Measurements from ENCODE around the gene KITLG. TPM values are rescaled to one million over a fixed set of nuclear protein-coding genes. Genes with fewer than 3 reads are reported as not detected.
"Not testable (repeated sequence)": the region's sequence is repeated elsewhere in the genome, so short reads cannot be mapped to it uniquely, and the experiment has no call there.

KITLG gene
- polyA plus RNA-seq (ENCODE audit: insufficient read length in 10 of 10): 10 to 100 TPM; 12.9 to 24.8 (median 21.2) TPM
- long read RNA-seq, donor 1, full-length matches to known transcripts: 3 of 3 reads
- long read RNA-seq, donor 1, partial matches to known transcripts: 0 of 3 reads
- long read RNA-seq, donor 1, other reads (novel, unspliced or antisense): 0 of 3 reads
- long read RNA-seq, donor 2, full-length matches to known transcripts: 8 of 8 reads
- long read RNA-seq, donor 2, partial matches to known transcripts: 0 of 8 reads
- long read RNA-seq, donor 2, other reads (novel, unspliced or antisense): 0 of 8 reads
- long read RNA-seq, donor 3: 0 reads
- long read RNA-seq, donor 4, full-length matches to known transcripts: 2 of 2 reads
- long read RNA-seq, donor 4, partial matches to known transcripts: 0 of 2 reads
- long read RNA-seq, donor 4, other reads (novel, unspliced or antisense): 0 of 2 reads
- long read RNA-seq, donor 5, full-length matches to known transcripts: 8 of 8 reads
- long read RNA-seq, donor 5, partial matches to known transcripts: 0 of 8 reads
- long read RNA-seq, donor 5, other reads (novel, unspliced or antisense): 0 of 8 reads
- long read RNA-seq, donor 6, full-length matches to known transcripts: 2 of 2 reads
- long read RNA-seq, donor 6, partial matches to known transcripts: 0 of 2 reads
- long read RNA-seq, donor 6, other reads (novel, unspliced or antisense): 0 of 2 reads
- long read RNA-seq, donor 7, full-length matches to known transcripts: 6 of 6 reads
- long read RNA-seq, donor 7, partial matches to known transcripts: 0 of 6 reads
- long read RNA-seq, donor 7, other reads (novel, unspliced or antisense): 0 of 6 reads
- long read RNA-seq, donor 8, full-length matches to known transcripts: 4 of 4 reads
- long read RNA-seq, donor 8, partial matches to known transcripts: 0 of 4 reads
- long read RNA-seq, donor 8, other reads (novel, unspliced or antisense): 0 of 4 reads
- long read RNA-seq, donor 9: 0 reads

GRCh38 chr12:88580051-88580871 is at the start of gene KITLG:
TSS of gene KITLG (minus strand) at chr12:88580471. CDS start at chr12:88580278, 193 bp downstream.
- DNase-seq: peak; percentile 80 to 94 (median 87)

DNA sequence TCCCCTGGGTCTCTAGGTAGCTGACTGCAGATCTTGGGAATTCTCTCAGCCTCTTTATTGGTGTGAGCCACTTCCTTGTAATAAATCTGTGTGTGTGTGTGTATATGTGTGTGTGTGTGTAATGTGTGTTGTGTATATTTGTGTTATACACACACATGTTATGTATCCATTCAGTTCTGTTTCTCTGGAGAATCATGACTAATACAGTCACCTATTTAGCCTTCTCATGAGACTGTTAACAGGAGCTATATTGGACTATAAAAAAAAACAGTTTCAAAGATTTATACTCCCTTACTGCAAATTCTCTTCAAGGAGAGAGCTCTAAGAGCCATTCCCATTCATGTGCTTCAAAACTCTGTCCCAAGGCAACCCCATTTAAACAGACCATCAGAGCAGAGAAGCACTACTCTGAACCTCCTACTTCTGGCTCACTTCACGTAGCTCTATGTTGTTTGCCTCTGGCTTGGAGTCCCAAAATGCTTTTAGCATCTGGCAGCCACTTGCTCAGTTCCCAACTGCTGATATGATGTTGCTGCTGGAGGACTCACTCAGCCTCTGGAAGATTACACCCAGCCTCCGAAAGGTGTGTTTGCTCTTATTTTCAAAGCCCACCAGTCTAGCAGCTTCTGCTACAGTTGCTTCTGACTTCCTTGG is 48.7 kb upstream of the KITLG start:
- DNase-seq: peak in 1 of 3 donors; percentile 52

- not testable (repeated sequence) for DNase-seq
Measured at GRCh38 chr12:88628035-88628434, 47.8 kb upstream of the KITLG start.

- DNase-seq: no peak
Measured at GRCh38 chr12:88627501-88627900, 47.2 kb upstream of the KITLG start.

DNA sequence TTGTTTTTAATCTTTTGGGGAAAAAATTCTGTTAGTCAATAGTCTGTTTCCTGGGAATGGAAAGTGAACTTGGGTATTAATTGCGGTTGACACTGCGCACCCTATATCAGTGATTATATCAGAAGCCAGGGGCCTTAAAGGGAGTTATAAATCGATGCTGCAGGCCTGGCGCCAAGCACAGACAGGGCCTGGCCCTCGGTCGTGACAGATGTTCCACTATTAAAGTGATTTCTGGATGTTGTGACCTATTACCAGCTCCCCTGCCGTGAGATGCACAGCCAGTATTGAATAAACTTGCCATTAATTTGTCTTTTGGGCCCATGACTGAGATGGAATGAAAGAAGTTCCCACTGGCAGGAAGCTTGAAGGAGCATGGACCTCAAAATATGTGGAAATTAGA is 45.1 kb upstream of the KITLG start:
- no peak for DNase-seq

- DNase-seq: peak in 1 of 3 donors; percentile 39
Measured at GRCh38 chr12:88624911-88625310, 44.6 kb upstream of the KITLG start.

DNA sequence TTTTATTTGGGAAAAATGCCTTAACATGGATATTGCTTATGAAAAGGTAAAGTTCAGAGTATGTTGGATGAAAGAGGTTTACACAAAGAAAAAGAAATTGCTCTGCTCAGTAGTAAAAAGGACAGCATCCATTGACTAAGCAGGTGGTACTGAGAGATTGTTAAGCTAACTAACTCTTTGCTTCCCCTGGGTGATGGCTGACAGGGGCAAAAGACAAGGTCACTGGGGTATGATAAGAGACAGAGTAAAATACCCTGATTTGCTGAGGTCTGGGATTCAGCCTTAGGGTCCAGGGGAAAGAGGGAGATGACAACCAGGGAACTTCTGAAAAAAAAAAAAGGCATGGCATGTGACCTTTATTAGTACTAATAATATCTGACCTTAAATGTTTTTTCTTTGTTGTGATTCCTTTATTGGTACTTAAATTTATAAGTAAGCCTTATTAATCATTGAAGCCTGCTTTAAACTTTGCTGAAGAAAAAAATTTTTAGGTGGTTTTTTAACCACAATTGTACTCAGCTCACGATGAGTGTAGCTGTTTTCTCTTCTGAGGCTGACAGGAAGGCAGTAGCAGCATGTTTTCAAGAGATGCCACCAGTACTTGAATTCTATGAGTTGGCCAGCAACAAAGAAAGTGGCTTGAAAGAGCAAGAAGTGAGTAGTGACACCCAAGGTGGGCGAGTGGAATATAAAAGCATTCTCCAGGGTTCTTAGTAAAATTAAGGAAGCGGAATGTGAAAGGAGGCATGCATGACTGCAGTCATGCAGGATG is 43.7 kb upstream of the KITLG start:
- no peak for DNase-seq

GRCh38 chr12:88617352-88617751 is 37.1 kb upstream of the KITLG start:
- DNase-seq: no peak

DNA sequence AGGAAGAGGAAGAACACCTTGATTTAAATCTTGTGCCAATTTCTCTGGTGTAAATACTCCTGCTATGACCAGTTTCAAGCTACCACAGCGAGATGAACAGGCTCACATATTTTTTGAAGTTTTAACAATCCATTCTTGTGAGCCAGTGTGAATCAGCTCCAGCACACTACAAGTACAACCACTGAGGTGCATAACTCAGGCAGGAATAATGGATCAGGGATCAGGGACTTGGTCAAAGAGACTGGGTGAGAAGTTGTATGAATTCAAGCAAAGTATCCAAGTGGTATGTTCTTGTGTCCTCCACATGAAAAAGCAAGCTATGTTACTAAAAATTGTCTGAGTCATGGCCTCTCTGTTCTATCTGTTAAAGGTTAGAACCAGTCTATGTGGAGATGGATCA is 35.2 kb upstream of the KITLG start:
- DNase-seq: no peak

DNA sequence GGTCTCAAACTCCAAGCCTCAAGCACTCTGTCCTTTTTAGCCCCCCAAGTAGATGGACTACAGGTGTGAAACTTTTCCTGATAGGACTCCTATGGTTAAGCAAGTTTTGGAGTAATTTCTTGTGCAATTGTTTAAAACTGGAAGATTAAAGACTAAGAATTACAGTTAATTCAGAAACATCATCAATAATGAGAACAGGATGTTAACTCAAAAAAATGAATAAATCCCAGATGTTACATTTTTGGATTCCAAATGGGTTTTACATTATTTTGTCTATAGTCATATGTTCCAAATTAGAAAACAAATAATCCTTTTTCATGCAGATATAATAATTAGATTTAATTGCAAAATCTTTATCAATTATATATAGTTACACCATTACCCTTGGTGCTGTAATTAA is 24.4 kb upstream of the KITLG start:
- no peak for DNase-seq

DNA sequence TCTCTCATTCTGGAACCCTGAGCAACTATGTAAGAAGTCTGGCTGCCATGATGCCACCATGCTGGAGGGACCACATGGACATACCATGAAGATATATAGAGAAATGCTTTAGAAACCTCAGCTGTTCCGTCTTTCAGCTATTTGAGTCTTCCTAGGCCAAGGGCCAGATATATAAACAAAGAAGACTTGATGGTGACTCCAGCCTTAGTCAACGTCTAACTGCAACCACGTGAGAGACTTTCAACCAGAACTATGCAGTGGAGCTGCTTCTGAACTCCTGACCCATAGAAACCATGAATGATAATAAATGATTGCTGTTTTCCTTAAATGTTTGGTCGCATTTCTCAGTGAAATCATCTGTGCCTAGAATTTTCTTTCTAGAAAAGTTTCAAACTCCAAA is 20.0 kb upstream of the KITLG start:
- DNase-seq: peak in 1 of 3 donors; percentile 53

DNA sequence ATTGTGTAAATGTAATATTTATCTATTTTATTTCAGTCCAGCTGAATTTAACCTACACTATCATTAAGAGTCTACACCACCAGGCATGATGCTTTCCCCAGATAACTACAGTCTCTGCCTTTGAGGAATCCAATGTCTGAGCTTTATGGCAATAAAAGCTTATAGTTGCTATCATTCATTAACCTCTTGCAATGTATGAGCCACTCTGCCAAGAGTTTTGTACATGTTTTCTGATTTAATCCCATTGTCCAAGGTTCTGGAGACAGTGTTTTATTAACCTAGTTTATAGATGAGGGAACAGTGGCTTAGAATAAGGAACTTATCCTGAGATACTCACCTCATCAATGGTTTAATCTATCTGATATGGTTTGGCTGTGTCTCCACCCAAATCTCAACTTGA is 17.1 kb upstream of the KITLG start:
- no peak for DNase-seq

GRCh38 chr12:88595697-88596096 is 15.4 kb upstream of the KITLG start:
- no peak for DNase-seq

DNA sequence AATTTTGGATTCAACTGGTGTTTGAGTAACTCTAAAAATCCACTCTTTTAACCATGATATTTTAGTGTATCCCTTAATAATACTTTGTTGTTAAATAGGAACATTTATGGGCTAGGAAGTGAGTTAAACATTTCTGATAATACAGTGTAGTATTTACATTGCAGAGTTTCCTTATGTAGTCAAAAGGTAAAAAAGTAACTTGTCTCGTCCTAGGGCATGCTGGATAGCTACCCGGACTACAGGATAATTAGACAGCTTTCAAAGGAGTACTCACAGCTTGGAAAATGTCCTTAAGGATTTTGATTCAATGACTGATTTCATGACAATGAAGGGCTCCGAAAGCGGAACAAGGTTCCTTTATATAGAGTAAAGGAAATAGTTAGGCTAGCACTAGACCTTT is 14.5 kb upstream of the KITLG start:
- no peak for DNase-seq

- no peak for DNase-seq
Measured at GRCh38 chr12:88591343-88591742, 11.1 kb upstream of the KITLG start.

DNA sequence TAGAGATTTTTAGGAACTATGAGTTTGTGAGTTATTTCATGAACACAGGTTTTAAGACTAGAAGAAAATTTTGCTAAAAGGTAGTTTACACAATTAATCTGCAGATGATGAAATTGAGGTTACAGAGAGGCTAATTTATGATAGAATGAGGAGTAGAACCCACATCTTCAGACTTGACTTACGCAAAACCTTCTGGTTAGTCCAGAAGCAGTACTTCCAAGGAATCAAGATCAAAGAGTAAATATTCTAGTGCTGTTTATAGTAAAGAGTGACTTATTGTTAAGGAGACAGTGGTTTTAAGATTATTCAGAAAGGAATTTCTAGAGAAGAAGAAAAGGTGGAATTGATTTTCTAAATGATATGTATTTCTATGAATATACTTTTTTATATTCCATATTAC is 10.6 kb upstream of the KITLG start:
- DNase-seq: no peak

DNA sequence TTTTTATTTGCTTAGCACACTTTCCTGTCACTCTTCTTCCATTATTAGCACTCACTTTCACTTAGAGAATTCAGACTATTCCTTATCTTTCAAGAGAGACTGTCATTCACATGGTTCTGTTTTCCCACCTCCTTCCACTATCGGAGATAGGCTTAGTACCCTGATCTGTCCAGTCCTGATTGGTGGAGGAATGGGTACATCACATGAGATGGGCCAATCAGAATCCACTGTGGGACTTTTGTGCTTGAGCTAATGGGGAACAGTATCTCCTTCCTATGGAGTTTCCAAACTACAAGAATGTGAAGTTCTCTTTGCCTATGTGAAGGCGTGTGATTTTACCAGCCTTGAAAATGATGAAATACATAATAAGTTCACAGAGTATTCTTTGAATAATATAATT is 4.8 kb upstream of the KITLG start:
- DNase-seq: no peak

GRCh38 chr12:88579601-88580050 is 645 bp downstream of the KITLG start:
- peak in 2 of 3 donors; percentile 52 to 82 for DNase-seq

DNA sequence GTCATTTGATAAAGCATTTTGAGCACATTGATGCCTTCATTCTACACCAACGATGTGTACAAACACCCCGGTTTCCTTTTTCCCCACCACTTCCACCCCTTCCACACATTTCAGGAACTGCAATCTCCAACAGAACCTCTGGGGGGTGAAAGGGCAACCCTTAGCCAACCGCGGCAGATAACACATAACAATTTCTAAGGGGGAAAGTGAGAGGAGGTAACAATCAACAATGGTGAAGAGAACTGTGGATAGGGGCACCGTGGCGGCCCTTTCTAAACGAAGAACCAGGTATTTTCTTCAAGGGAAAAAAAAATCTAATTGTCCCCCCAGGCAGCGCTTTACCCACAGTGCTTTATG is 1.1 kb downstream of the KITLG start:
- DNase-seq: peak in 1 of 3 donors; percentile 36

Measured in muscle of back (tissue), 13 donors.